GM23338 (cell line): ENCODE data around the gene ATF7. TPM values are rescaled to one million over a fixed set of nuclear protein-coding genes. Genes with fewer than 3 reads are reported as not detected.
A peak's percentile ranks its signal among the peaks of the same experiment; 100 is the strongest.

Experiments used
- ATAC-seq: fragments of 200-7000 bp; cut with Tn5 transposase; 3 replicates; pipeline ENCODE4 v1.9.1; 2020
- DNase-seq: peaks from one replicate; pipeline ENCODE4 v3.0.0-alpha.2; 2015; ENCODE audit warnings: low spot score
- H2AFZ ChIP-seq: fragments of 200-600 bp; sonication (generic); 2 replicates; pipeline ENCODE4 v1.8.0; 2016; ENCODE audit warnings: antibody characterized with exemption, mild to moderate bottlenecking, moderate library complexity
- H3F3A ChIP-seq: fragments of 200-600 bp; sonication (generic); replicated peaks from 2 replicates; pipeline ENCODE4 v1.8.0; 2017; ENCODE audit warnings: antibody characterized with exemption, mixed run types, low read depth
- H3K27ac ChIP-seq: fragments of 200-600 bp; sonication (generic); 2 replicates; pipeline ENCODE4 v1.6.1; 2016; ENCODE audit warnings: low read depth
- H3K27me3 ChIP-seq: fragments of 200-600 bp; sonication (generic); 2 replicates; pipeline ENCODE4 v1.8.0; 2016; ENCODE audit warnings: mild to moderate bottlenecking, mixed run types, moderate library complexity; ENCODE audit not compliant: insufficient read depth
- H3K36me3 ChIP-seq: fragments of 200-600 bp; sonication (generic); 2 replicates; pipeline ENCODE4 v1.8.0; 2016; ENCODE audit warnings: mild to moderate bottlenecking; ENCODE audit not compliant: insufficient read depth
- H3K4me1 ChIP-seq: fragments of 200-600 bp; sonication (generic); 2 replicates; pipeline ENCODE4 v1.8.0; 2016; ENCODE audit warnings: mild to moderate bottlenecking, moderate library complexity; ENCODE audit not compliant: insufficient read depth
- H3K4me2 ChIP-seq: fragments of 200-600 bp; sonication (generic); 2 replicates; pipeline ENCODE4 v1.7.1; 2017; ENCODE audit warnings: mixed run types
- H3K4me3 ChIP-seq: fragments of 200-600 bp; sonication (generic); 2 replicates; pipeline ENCODE4 v1.6.1; 2016; ENCODE audit warnings: mixed run types
- H3K79me2 ChIP-seq: fragments of 200-600 bp; sonication (generic); replicated peaks from 2 replicates; pipeline ENCODE4 v1.8.0; 2017; ENCODE audit warnings: mild to moderate bottlenecking; ENCODE audit not compliant: insufficient read depth
- H3K9me2 ChIP-seq: fragments of 200-600 bp; sonication (generic); 2 replicates; pipeline ENCODE4 v1.8.0; 2017; ENCODE audit not compliant: insufficient read depth
- H4K20me1 ChIP-seq: fragments of 200-600 bp; sonication (generic); replicated peaks from 2 replicates; pipeline ENCODE4 v1.8.0; 2017; ENCODE audit warnings: mild to moderate bottlenecking; ENCODE audit not compliant: insufficient read depth
- H3K27ac Mint-ChIP-seq: 2 replicates; pipeline ENCODE4 v1.8.0; 2020; ENCODE audit warnings: inconsistent platforms, mild to moderate bottlenecking, moderate library complexity, mixed read lengths
- H3K27me3 Mint-ChIP-seq: 3 replicates; pipeline ENCODE4 v1.8.0; 2022; ENCODE audit warnings: low read depth, mild to moderate bottlenecking, moderate library complexity, mixed read lengths, inconsistent platforms; ENCODE audit not compliant: insufficient read depth, poor library complexity
- H3K36me3 Mint-ChIP-seq: 3 replicates; pipeline ENCODE4 v1.8.0; 2021; ENCODE audit warnings: low read depth, mild to moderate bottlenecking, inconsistent platforms, moderate library complexity, mixed read lengths
- H3K4me1 Mint-ChIP-seq: 3 replicates; pipeline ENCODE4 v1.8.0; 2020; ENCODE audit warnings: mild to moderate bottlenecking, inconsistent platforms, mixed read lengths
- H3K4me3 Mint-ChIP-seq: 3 replicates; pipeline ENCODE4 v1.8.0; 2021; ENCODE audit warnings: moderate library complexity, mild to moderate bottlenecking, inconsistent platforms, mixed read lengths
- H3K9me3 Mint-ChIP-seq: 3 replicates; pipeline ENCODE4 v1.8.0; 2020; ENCODE audit warnings: moderate library complexity, mild to moderate bottlenecking, inconsistent platforms, mixed read lengths
- CREB1 ChIP-seq: fragments of 250-450 bp; sonication (Bioruptor Pico); IDR thresholded peaks from 2 replicates; pipeline ENCODE4 v1.5.0; 2020; ENCODE audit warnings: low read depth, mild to moderate bottlenecking, moderate library complexity
- EZH2 ChIP-seq: fragments of 200-600 bp; sonication (generic); IDR thresholded peaks from one replicate; pipeline ENCODE4 v1.8.0; 2017; ENCODE audit warnings: antibody characterized with exemption, mild to moderate bottlenecking, low read depth; ENCODE audit not compliant: unreplicated experiment
- EZH2phosphoT487 ChIP-seq: fragments of 200-600 bp; sonication (generic); IDR thresholded peaks from one replicate; pipeline ENCODE4 v1.8.1; 2018; ENCODE audit warnings: antibody characterized with exemption; ENCODE audit not compliant: unreplicated experiment
- JUNB ChIP-seq: IDR thresholded peaks from one replicate; pipeline ENCODE4 v1.6.1; 2016; ENCODE audit warnings: antibody characterized with exemption; ENCODE audit not compliant: unreplicated experiment
- NANOG ChIP-seq: IDR thresholded peaks from 2 replicates; pipeline ENCODE4 v1.6.1; 2016; ENCODE audit warnings: antibody characterized with exemption, borderline replicate concordance
- POLR2AphosphoS5 ChIP-seq: IDR thresholded peaks from 2 replicates; pipeline ENCODE4 v1.6.1; 2016; ENCODE audit warnings: antibody characterized with exemption, low read depth
- STAT1 ChIP-seq: IDR thresholded peaks from one replicate; pipeline ENCODE4 v1.6.1; 2016; ENCODE audit warnings: antibody characterized with exemption; ENCODE audit not compliant: unreplicated experiment
- ZNF114 ChIP-seq: fragments of 250-450 bp; sonication (Bioruptor Pico); IDR thresholded peaks from 2 replicates; pipeline ENCODE4 v1.5.0; 2020; ENCODE audit warnings: mild to moderate bottlenecking, moderate library complexity
- ZNF331 ChIP-seq: fragments of 250-450 bp; sonication (Bioruptor Pico); IDR thresholded peaks from 2 replicates; pipeline ENCODE4 v1.5.0; 2020; ENCODE audit warnings: low read depth, mild to moderate bottlenecking, moderate library complexity
- ZNF462 ChIP-seq: fragments of 250-450 bp; sonication (Bioruptor Pico); IDR thresholded peaks from 2 replicates; pipeline ENCODE4 v1.5.0; 2020; ENCODE audit warnings: mild to moderate bottlenecking, moderate library complexity
- polyA plus RNA-seq: library from polyadenylated mRNA; unstranded; fragments of >200 nt; fragmentation: Nextera tagmentation; extraction: Ambion mirVana; gene quantifications from 2 replicates; pipeline ENCODE4 v1.2.1, GENCODE V29; 2016
- total RNA-seq: library from RNA; depleted of rRNA; stranded (reverse); fragments of >200 nt; shearing (Covaris generic); gene quantifications from 2 replicates; pipeline ENCODE4 v1.2.3, GENCODE V29; 2014
- TF ChIP-seq, protein P1 (sequence below): IDR thresholded peaks from one replicate; pipeline ENCODE4 v1.6.1; 2018; ENCODE audit warnings: antibody characterized with exemption; ENCODE audit not compliant: unreplicated experiment

ATF7 gene
- total and polyA plus RNA-seq, 2 experiments from 2014 or later = 13.9 to 16.3 TPM

- peaks cover 46% of the 10 kb centered on the region for H3K4me1 Mint-ChIP-seq
These were observed 152.1 kb downstream of the ATF7 start for GRCh38 chr12:53474077-53474476.

DNA sequence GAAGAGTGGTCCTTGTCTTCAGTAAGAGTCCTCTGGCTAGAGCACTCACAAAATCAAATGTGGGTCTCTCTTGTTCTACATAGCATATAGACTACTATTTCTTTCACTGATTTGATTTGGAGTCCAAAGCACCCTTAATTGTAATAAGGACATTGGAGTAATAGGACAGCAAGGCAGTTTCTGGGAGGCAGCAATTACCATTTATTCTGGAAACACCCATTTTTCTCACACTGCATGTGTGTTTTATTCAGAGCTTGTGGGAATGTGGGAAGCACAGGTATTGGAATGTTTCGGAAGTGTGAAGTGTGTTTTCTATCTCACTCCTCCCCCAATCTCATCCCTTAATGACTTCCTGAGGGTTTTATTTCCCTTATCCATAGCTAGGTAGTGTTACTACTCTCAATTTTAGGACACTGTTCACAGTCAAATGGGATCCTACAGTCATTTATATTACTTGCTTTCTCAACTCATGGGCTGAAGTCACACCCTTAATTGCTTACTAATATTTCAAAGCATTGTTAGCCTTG is 154.1 kb downstream of the ATF7 start:
- H3K27ac ChIP-seq = peak overlapping the region; percentile 20; the same call in 1 of the 2 replicates
- H2AFZ ChIP-seq = no peak overlapping the region
- H3K27me3 Mint-ChIP-seq = peaks cover 2% of the 10 kb centered on the region
- H3K9me2 ChIP-seq = no peaks in the 10 kb centered on the region
- peaks cover 66% of the 10 kb centered on the region for H3K79me2 ChIP-seq
- H3F3A ChIP-seq = peaks cover 44% of the 10 kb centered on the region
- no peak overlapping the region for H3K4me3 ChIP-seq
- DNase-seq (no peak), ATAC-seq (no peak)
- peaks cover 89% of the 10 kb centered on the region for H3K36me3 ChIP-seq
- peaks cover 100% of the 10 kb centered on the region for H3K36me3 Mint-ChIP-seq
- H3K9me3 Mint-ChIP-seq = no peaks in the 10 kb centered on the region
- no peak overlapping the region for H3K27ac Mint-ChIP-seq
- no peak overlapping the region for H3K4me2 ChIP-seq
- H3K4me1 ChIP-seq = peaks cover 21% of the 10 kb centered on the region
- peaks cover 44% of the 10 kb centered on the region for H3K4me1 Mint-ChIP-seq
- H4K20me1 ChIP-seq = peaks cover 73% of the 10 kb centered on the region
- no peak overlapping the region for H3K4me3 Mint-ChIP-seq
- no peaks in the 10 kb centered on the region for H3K27me3 ChIP-seq
- TF ChIP-seq POLR2AphosphoS5 (no peak), JUNB (no peak), CREB1 (CRISPR knock-in tag) (no peak), EZH2phosphoT487 (no peak), EZH2 (no peak), STAT1 (no peak), ZNF331 (CRISPR knock-in tag) (no peak), ZNF462 (CRISPR knock-in tag) (no peak), NANOG (no peak)

More at GRCh38 chr12:53474077-53474476, 152.1 kb downstream of the ATF7 start:
- Histone ChIP-seq H3K36me3 (peaks cover 85% of the 10 kb centered on the region), H3K4me3 (no peak overlapping the region), H3K27me3 (no peaks in the 10 kb centered on the region), H3K79me2 (peaks cover 54% of the 10 kb centered on the region), H3K4me1 (peaks cover 26% of the 10 kb centered on the region), H3K27ac (peak overlapping the region; percentile 9), H3K4me2 (no peak overlapping the region), H3F3A (peaks cover 43% of the 10 kb centered on the region), H4K20me1 (peaks cover 64% of the 10 kb centered on the region), H3K9me2 (no peaks in the 10 kb centered on the region), H2AFZ (no peak overlapping the region)
- H3K27me3 Mint-ChIP-seq = peaks cover 4% of the 10 kb centered on the region
- no peak for ATAC-seq
- no peak overlapping the region for H3K27ac Mint-ChIP-seq
- peaks cover 100% of the 10 kb centered on the region for H3K36me3 Mint-ChIP-seq
- H3K9me3 Mint-ChIP-seq = no peaks in the 10 kb centered on the region
- H3K4me3 Mint-ChIP-seq = no peak overlapping the region
- DNase-seq = no peak
- TF ChIP-seq ZNF114 (CRISPR knock-in tag) (no peak), STAT1 (no peak), ZNF331 (CRISPR knock-in tag) (no peak)
- TF ChIP-seq, protein P1, sequence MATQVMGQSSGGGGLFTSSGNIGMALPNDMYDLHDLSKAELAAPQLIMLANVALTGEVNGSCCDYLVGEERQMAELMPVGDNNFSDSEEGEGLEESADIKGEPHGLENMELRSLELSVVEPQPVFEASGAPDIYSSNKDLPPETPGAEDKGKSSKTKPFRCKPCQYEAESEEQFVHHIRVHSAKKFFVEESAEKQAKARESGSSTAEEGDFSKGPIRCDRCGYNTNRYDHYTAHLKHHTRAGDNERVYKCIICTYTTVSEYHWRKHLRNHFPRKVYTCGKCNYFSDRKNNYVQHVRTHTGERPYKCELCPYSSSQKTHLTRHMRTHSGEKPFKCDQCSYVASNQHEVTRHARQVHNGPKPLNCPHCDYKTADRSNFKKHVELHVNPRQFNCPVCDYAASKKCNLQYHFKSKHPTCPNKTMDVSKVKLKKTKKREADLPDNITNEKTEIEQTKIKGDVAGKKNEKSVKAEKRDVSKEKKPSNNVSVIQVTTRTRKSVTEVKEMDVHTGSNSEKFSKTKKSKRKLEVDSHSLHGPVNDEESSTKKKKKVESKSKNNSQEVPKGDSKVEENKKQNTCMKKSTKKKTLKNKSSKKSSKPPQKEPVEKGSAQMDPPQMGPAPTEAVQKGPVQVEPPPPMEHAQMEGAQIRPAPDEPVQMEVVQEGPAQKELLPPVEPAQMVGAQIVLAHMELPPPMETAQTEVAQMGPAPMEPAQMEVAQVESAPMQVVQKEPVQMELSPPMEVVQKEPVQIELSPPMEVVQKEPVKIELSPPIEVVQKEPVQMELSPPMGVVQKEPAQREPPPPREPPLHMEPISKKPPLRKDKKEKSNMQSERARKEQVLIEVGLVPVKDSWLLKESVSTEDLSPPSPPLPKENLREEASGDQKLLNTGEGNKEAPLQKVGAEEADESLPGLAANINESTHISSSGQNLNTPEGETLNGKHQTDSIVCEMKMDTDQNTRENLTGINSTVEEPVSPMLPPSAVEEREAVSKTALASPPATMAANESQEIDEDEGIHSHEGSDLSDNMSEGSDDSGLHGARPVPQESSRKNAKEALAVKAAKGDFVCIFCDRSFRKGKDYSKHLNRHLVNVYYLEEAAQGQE = no peak
